Measurements from ENCODE around the gene CCNA2. TPM values are rescaled to one million over a fixed set of nuclear protein-coding genes. Genes with fewer than 3 reads are reported as not detected.

Gene CCNA2
- total RNA-seq, 1 experiment from 2014 or later, result 89.2 TPM

DNA sequence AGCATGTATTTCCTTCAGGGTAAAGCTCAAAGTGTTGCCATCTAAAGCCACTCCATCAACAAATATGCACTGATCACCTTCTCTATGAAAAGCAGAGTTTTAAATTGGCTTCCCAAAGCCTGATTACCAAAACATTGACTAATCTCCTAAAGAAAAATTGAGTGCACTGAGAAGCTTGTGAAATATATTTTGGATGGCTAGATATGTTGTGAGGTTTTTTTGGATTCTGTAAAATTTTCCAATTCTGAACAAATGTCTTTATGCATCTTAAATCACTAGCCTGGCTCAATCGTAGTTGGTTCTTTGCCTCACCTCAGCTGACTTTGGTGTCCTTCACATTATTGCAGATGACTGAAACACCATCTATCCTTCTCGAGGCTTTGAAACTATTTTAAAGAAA, 37.5 kb downstream of the CCNA2 start:
- Histone ChIP-seq H3K9me3 (ENCODE audit: control insufficient read depth, low read depth, low read length) (no peaks in the 10 kb centered on the region), H3K14ac (ENCODE audit: insufficient read depth, low read length) (no peak overlapping the region), H3K4me1 (ENCODE audit: insufficient read depth, low read length) (peaks cover 5% of the 10 kb centered on the region; the same call in 1 of the 2 replicates), H2BK15ac (ENCODE audit: low read depth, low read length) (no peak overlapping the region), H3K23me2 (ENCODE audit: insufficient read length, low read depth, low read length, poor library complexity, severe bottlenecking) (no peaks in the 10 kb centered on the region), H3K27ac (ENCODE audit: insufficient read length, low read depth, low read length) (no peak overlapping the region), H2BK120ac (ENCODE audit: low read depth, low read length, poor library complexity, severe bottlenecking) (no peak overlapping the region), H3K23ac (ENCODE audit: insufficient read length, low read depth, low read length) (no peak overlapping the region), H2BK5ac (ENCODE audit: insufficient read length, low read length) (no peak overlapping the region), H3K56ac (ENCODE audit: insufficient read length, low read depth, low read length) (no peak overlapping the region), H3K79me2 (ENCODE audit: insufficient read depth, low read length) (no peaks in the 10 kb centered on the region), H4K91ac (ENCODE audit: insufficient read length, low read depth, low read length) (no peak overlapping the region), H4K5ac (ENCODE audit: insufficient read length, low read depth, low read length) (no peak overlapping the region), H3K4me2 (ENCODE audit: insufficient read depth, insufficient read length, low read length) (no peak overlapping the region), H3T11ph (ENCODE audit: low read length) (no peak overlapping the region), H3K18ac (ENCODE audit: insufficient read length, low read depth, low read length) (no peak overlapping the region), H3K79me1 (ENCODE audit: insufficient read depth, low read depth, low read length, poor library complexity, severe bottlenecking) (no peaks in the 10 kb centered on the region), H2BK20ac (ENCODE audit: low read depth, low read length, poor library complexity, severe bottlenecking) (no peak overlapping the region), H4K8ac (replicated peaks; ENCODE audit: insufficient read length, low read depth, low read length) (no peak overlapping the region), H4K20me1 (ENCODE audit: control insufficient read depth, insufficient read depth, insufficient read length) (no peaks in the 10 kb centered on the region), H2AFZ (ENCODE audit: low read length) (no peak overlapping the region), H2BK12ac (ENCODE audit: insufficient read length, low read depth, low read length) (no peak overlapping the region), H2AK5ac (ENCODE audit: insufficient read length, low read length) (no peak overlapping the region), H3K4ac (ENCODE audit: low read depth, low read length) (no peak overlapping the region), H3K9ac (ENCODE audit: extremely low read depth, insufficient read length, low read length) (no peak overlapping the region), H3K27me3 (ENCODE audit: insufficient read depth, low read length) (no peaks in the 10 kb centered on the region)
- no peak overlapping the region for H3K27ac Mint-ChIP-seq
- TF ChIP-seq, protein P1, sequence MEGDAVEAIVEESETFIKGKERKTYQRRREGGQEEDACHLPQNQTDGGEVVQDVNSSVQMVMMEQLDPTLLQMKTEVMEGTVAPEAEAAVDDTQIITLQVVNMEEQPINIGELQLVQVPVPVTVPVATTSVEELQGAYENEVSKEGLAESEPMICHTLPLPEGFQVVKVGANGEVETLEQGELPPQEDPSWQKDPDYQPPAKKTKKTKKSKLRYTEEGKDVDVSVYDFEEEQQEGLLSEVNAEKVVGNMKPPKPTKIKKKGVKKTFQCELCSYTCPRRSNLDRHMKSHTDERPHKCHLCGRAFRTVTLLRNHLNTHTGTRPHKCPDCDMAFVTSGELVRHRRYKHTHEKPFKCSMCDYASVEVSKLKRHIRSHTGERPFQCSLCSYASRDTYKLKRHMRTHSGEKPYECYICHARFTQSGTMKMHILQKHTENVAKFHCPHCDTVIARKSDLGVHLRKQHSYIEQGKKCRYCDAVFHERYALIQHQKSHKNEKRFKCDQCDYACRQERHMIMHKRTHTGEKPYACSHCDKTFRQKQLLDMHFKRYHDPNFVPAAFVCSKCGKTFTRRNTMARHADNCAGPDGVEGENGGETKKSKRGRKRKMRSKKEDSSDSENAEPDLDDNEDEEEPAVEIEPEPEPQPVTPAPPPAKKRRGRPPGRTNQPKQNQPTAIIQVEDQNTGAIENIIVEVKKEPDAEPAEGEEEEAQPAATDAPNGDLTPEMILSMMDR (conservative IDR thresholded peaks at IDR 0.05), result no peak
- H3K4me1 Mint-ChIP-seq, result peaks cover 13 to 17% of the 10 kb centered on the region in 2 experiments
- H3K27me3 Mint-ChIP-seq (ENCODE audit: low read depth), result peaks cover 6% of the 10 kb centered on the region
- H3K9me3 Mint-ChIP-seq, result no peaks in the 10 kb centered on the region
- no peak overlapping the region for H3K4me3 Mint-ChIP-seq
- no peaks in the 10 kb centered on the region for H3K36me3 Mint-ChIP-seq (ENCODE audit: insufficient read depth in 1 of 3, low read depth in 3 of 3)
- no peak for DNase-seq
- no CpG with 5 or more reads among the region's 2 CpGs for WGBS (ENCODE audit: extremely low coverage, insufficient read length, low lambda C conversion rate)

Data from H9 (cell line).